Measurements from ENCODE around the gene ZNF629.

DNA sequence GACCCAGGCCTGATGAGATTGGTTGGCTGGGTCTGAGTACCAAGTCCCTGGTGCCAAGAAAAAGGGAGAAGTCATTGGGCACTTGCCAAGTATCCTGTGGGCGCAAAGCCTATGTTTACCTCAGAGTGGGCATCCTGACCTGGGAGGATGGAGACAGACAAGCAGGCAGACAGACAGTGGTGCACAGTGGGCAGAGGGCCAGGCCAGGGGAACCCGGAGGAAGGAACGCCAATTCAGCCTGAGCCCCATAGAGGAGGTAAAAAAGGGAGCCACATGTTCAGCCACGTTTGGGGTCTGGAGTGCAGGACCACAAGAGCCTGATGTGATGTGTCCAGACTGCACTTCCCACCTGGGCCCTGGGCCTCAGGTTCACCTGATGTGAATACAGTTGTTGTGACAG, 33.4 kb downstream of the ZNF629 start:
- TF ChIP-seq, protein P1, sequence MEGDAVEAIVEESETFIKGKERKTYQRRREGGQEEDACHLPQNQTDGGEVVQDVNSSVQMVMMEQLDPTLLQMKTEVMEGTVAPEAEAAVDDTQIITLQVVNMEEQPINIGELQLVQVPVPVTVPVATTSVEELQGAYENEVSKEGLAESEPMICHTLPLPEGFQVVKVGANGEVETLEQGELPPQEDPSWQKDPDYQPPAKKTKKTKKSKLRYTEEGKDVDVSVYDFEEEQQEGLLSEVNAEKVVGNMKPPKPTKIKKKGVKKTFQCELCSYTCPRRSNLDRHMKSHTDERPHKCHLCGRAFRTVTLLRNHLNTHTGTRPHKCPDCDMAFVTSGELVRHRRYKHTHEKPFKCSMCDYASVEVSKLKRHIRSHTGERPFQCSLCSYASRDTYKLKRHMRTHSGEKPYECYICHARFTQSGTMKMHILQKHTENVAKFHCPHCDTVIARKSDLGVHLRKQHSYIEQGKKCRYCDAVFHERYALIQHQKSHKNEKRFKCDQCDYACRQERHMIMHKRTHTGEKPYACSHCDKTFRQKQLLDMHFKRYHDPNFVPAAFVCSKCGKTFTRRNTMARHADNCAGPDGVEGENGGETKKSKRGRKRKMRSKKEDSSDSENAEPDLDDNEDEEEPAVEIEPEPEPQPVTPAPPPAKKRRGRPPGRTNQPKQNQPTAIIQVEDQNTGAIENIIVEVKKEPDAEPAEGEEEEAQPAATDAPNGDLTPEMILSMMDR (conservative IDR thresholded peaks at IDR 0.05 in 1 of 2, IDR thresholded peaks at IDR 0.05 in 1 of 2; ENCODE audit: low read depth in 1 of 2, low read length in 2 of 2) = no peak
- no peak for TF ChIP-seq EZH2 (IDR thresholded peaks at IDR 0.05; ENCODE audit: low read length, missing control alignments)
